ENCODE data around the gene CPNE5. TPM values are rescaled to one million over a fixed set of nuclear protein-coding genes. Genes with fewer than 3 reads are reported as not detected.

CPNE5 gene
- total RNA-seq, 2 experiments from 2014 or later = 0.19 to 0.28 TPM

DNA sequence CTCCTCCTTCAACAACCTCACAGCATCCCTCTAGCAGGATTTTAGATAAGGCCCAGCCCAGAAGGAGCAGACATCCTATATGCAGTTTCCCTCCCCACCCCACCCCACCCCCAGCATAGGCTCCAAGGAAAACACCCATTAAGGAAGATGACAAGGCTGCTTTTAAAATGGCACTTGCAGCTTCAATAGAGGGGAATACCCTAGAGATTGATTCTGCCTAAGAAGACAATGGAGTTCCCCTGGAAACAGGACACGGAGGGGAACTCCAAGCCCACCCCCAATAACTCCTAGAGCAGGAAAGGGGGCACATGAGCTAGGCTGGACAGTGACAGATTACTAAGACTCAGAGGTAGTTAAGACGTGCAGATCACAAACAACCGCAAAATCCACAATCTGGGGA, 34.7 kb downstream of the CPNE5 start:
- CTCF ChIA-PET = no interaction called here
- H3K27ac Mint-ChIP-seq = no peak overlapping the region
- Histone ChIP-seq H3K27ac (ENCODE audit: low read depth in 1 of 2, low read length in 2 of 2) (no peak overlapping the region), H3K9me3 (ENCODE audit: control insufficient read depth in 1 of 2, insufficient read depth in 1 of 2, low read length in 2 of 2) (no peaks in the 10 kb centered on the region), H3K4me3 (ENCODE audit: low read length) (no peak overlapping the region), H3K27me3 (ENCODE audit: control insufficient read depth in 1 of 2, insufficient read depth in 2 of 2, low read length in 2 of 2) (no peaks in the 10 kb centered on the region), H3K4me1 (ENCODE audit: insufficient read depth, low read length) (no peaks in the 10 kb centered on the region), H3K36me3 (ENCODE audit: insufficient read depth, low read length) (no peaks in the 10 kb centered on the region)
- intact Hi-C loops (cut with DNase I, micrococcal nuclease) = no loop called here
- no peak for DNase-seq
- POLR2A ChIA-PET = no interaction called here
- H3K4me3 Mint-ChIP-seq = no peak overlapping the region
- TF ChIP-seq, protein P1, sequence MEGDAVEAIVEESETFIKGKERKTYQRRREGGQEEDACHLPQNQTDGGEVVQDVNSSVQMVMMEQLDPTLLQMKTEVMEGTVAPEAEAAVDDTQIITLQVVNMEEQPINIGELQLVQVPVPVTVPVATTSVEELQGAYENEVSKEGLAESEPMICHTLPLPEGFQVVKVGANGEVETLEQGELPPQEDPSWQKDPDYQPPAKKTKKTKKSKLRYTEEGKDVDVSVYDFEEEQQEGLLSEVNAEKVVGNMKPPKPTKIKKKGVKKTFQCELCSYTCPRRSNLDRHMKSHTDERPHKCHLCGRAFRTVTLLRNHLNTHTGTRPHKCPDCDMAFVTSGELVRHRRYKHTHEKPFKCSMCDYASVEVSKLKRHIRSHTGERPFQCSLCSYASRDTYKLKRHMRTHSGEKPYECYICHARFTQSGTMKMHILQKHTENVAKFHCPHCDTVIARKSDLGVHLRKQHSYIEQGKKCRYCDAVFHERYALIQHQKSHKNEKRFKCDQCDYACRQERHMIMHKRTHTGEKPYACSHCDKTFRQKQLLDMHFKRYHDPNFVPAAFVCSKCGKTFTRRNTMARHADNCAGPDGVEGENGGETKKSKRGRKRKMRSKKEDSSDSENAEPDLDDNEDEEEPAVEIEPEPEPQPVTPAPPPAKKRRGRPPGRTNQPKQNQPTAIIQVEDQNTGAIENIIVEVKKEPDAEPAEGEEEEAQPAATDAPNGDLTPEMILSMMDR (IDR thresholded peaks at IDR 0.05) = no peak
- no peaks in the 10 kb centered on the region for H3K36me3 Mint-ChIP-seq (ENCODE audit: low read depth)
- H3K27me3 Mint-ChIP-seq = peaks cover 4% of the 10 kb centered on the region
- ATAC-seq (ENCODE audit: poor library complexity) = no peak
- no peaks in the 10 kb centered on the region for H3K9me3 Mint-ChIP-seq
- no peaks in the 10 kb centered on the region for H3K4me1 Mint-ChIP-seq (ENCODE audit: low read depth)

DNA sequence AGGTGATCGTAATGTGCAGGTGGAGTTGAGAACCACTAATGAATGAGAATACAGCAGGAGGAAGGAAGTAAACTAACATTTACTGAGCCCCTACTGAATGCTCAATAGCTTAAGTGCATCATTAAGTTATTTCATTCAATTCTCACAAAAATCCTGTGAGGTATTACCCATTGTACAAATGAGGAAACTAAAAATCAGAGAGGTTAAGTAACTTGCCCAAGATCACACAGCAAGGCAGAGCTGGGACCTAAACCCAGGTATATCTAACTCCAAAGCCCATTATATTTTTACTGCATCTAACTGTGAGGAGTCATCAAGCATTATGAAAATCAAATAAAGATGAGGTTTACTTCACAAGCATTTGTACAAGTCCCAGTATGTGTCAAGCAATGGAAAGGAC, 35.3 kb downstream of the CPNE5 start:
- Histone ChIP-seq H3K4me3 (ENCODE audit: low read length) (no peak overlapping the region), H3K27ac (ENCODE audit: low read depth in 1 of 2, low read length in 2 of 2) (no peak overlapping the region), H3K36me3 (ENCODE audit: insufficient read depth, low read length) (no peaks in the 10 kb centered on the region), H3K27me3 (ENCODE audit: control insufficient read depth in 1 of 2, insufficient read depth in 2 of 2, low read length in 2 of 2) (no peaks in the 10 kb centered on the region), H3K4me1 (ENCODE audit: insufficient read depth, low read length) (no peaks in the 10 kb centered on the region), H3K9me3 (ENCODE audit: control insufficient read depth in 1 of 2, insufficient read depth in 1 of 2, low read length in 2 of 2) (no peaks in the 10 kb centered on the region)
- intact Hi-C loops (cut with DNase I, micrococcal nuclease) = no loop called here
- H3K4me3 Mint-ChIP-seq = no peak overlapping the region
- H3K4me1 Mint-ChIP-seq (ENCODE audit: low read depth) = no peaks in the 10 kb centered on the region
- ATAC-seq (ENCODE audit: poor library complexity) (no peak), DNase-seq (no peak)
- no peaks in the 10 kb centered on the region for H3K9me3 Mint-ChIP-seq
- ChIA-PET CTCF (no interaction called here), POLR2A (no interaction called here)
- no peaks in the 10 kb centered on the region for H3K36me3 Mint-ChIP-seq (ENCODE audit: low read depth)
- peaks cover 4% of the 10 kb centered on the region for H3K27me3 Mint-ChIP-seq
- no peak overlapping the region for H3K27ac Mint-ChIP-seq
- TF ChIP-seq, protein P1 (IDR thresholded peaks at IDR 0.05) = no peak

DNA sequence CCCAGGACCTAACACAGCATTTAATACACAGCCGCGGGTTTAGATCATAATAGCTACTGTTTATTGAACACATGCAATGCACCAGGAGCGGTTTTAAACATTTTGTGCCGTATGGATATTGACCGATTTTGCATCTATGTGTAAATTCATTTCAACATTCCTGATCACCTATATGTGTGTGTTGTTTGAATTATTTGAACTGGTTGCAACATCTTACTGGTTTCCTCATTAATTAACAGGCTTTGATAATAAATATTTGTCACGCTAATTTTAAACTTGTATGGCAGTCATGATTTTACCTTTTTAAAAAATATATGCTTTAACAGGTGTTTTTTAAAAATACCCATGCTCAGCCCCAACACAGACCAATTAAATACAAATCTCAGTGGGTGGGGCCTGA, 35.8 kb downstream of the CPNE5 start:
- DNase-seq (no peak), ATAC-seq (ENCODE audit: poor library complexity) (no peak)
- H3K9me3 ChIP-seq (ENCODE audit: control insufficient read depth in 1 of 2, insufficient read depth in 1 of 2, low read length in 2 of 2) = no peaks in the 10 kb centered on the region
- Mint-ChIP-seq H3K4me1 (ENCODE audit: low read depth) (no peaks in the 10 kb centered on the region), H3K27me3 (peaks cover 2% of the 10 kb centered on the region), H3K36me3 (ENCODE audit: low read depth) (no peaks in the 10 kb centered on the region), H3K27ac (no peak overlapping the region), H3K4me3 (no peak overlapping the region), H3K9me3 (no peaks in the 10 kb centered on the region)
- no peaks in the 10 kb centered on the region for H3K27me3 ChIP-seq (ENCODE audit: control insufficient read depth in 1 of 2, insufficient read depth in 2 of 2, low read length in 2 of 2)
- ChIA-PET POLR2A (no interaction called here), CTCF (no interaction called here)
- H3K4me3 ChIP-seq (ENCODE audit: low read length) = no peak overlapping the region
- H3K4me1 ChIP-seq (ENCODE audit: insufficient read depth, low read length) = no peaks in the 10 kb centered on the region
- intact Hi-C loops (cut with DNase I, micrococcal nuclease) = no loop called here
- H3K36me3 ChIP-seq (ENCODE audit: insufficient read depth, low read length) = no peaks in the 10 kb centered on the region
- TF ChIP-seq, protein P1 (IDR thresholded peaks at IDR 0.05) = no peak
- no peak overlapping the region for H3K27ac ChIP-seq (ENCODE audit: low read depth in 1 of 2, low read length in 2 of 2)
